IPS-20b (cell line): ENCODE data around the gene CEP164.
"Not testable (repeated sequence)": the region's sequence is repeated elsewhere in the genome, so short reads cannot be mapped to it uniquely, and the experiment has no call there.

Experiments
- H3K27ac ChIP-seq: one replicate; pipeline ENCODE4 v1.5.1; 2013; ENCODE audit warnings: low read length
- H3K27me3 ChIP-seq: 2 replicates; pipeline ENCODE4 v1.6.1; 2013; ENCODE audit warnings: mild to moderate bottlenecking, low read length, inconsistent platforms; ENCODE audit not compliant: insufficient read depth
- H3K36me3 ChIP-seq: 2 replicates; pipeline ENCODE4 v1.6.1; 2013; ENCODE audit warnings: low read depth, mild to moderate bottlenecking, inconsistent platforms, low read length, moderate library complexity; ENCODE audit not compliant: insufficient read depth
- H3K4me1 ChIP-seq: 2 replicates; pipeline ENCODE4 v1.6.1; 2013; ENCODE audit warnings: mild to moderate bottlenecking, control low read depth, inconsistent platforms, low read length, moderate library complexity; ENCODE audit not compliant: insufficient read depth
- H3K4me3 ChIP-seq: 2 replicates; pipeline ENCODE4 v1.5.1; 2013; ENCODE audit warnings: mild to moderate bottlenecking, low read length, inconsistent platforms
- H3K9ac ChIP-seq: 2 replicates; pipeline ENCODE4 v1.6.1; 2013; ENCODE audit warnings: low read depth, mild to moderate bottlenecking, inconsistent platforms, low read length, moderate library complexity
- H3K9me3 ChIP-seq: 2 replicates; pipeline ENCODE4 v1.6.1; 2013; ENCODE audit warnings: mild to moderate bottlenecking, low read depth, low read length, inconsistent platforms; ENCODE audit not compliant: insufficient read depth

Gene CEP164

GRCh38 chr11:117449111-117449693, 121.5 kb downstream of the CEP164 start:
- Histone ChIP-seq H3K27me3 (peaks cover 2% of the 10 kb centered on the region; the same call in 1 of the 2 replicates), H3K9ac (no peak overlapping the region), H3K27ac (no peak overlapping the region), H3K9me3 (no peaks in the 10 kb centered on the region; the same call in 1 of the 2 replicates), H3K36me3 (no peaks in the 10 kb centered on the region), H3K4me1 (no peaks in the 10 kb centered on the region), H3K4me3 (no peak overlapping the region)

DNA sequence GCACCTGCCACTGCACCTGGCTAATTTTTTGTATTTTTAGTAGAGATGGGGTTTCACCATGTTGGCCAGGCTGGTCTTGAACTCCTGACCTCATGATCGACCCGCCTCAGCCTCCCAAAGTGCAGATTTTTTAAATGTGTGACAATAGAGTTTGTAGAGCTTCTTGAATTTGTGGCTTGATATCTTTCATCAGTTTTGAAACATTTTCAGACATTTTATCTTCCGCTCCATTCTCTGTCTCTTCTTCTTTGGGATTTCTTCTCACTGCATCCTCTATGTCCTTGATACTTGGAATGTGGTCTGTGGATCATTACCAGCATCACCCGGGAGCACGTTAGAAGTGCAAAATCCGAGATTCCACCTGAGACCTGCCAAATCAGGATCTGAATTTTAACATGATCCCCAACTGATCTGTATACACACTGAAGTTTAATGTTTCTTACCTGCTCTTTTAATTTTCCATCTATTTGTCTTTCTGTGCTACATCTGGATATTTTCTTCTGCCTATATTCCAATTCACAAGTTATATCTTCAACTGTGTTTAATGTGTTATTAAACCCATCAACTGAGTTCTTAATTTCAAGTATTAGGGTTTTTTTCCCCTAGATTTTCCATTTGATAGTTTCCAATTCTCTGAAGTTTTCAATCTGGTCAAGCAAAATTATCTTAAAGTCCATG, 126.4 kb downstream of the CEP164 start:
- H3K4me1 ChIP-seq, result no peaks in the 10 kb centered on the region

DNA sequence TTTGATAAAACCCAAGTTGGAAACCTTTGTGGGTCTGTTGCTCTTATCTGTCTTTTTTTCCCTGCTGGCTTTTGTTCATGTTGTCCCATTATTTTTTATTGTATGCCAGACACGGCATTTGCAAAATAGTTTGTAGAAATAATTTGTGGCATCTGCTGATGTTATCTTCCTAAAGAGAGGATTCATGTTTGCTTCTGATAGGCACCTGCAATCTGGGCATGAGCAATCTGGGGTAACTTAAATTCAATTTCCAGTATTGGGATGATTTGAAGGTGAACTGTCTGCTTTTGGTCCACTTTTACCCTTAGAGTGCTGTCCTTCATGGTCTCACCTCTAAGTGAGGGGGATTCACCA, 126.9 kb downstream of the CEP164 start:
- H3K4me3 ChIP-seq, result no peak overlapping the region
- H3K4me1 ChIP-seq, result no peaks in the 10 kb centered on the region
- no peaks in the 10 kb centered on the region for H3K27me3 ChIP-seq
- H3K9me3 ChIP-seq, result no peaks in the 10 kb centered on the region; the same call in 1 of the 2 replicates
- no peak overlapping the region for H3K27ac ChIP-seq
- H3K36me3 ChIP-seq, result no peaks in the 10 kb centered on the region
- no peak overlapping the region for H3K9ac ChIP-seq

More for the DNA sequence above, 126.4 kb downstream of the CEP164 start:
- Histone ChIP-seq H3K27ac (no peak overlapping the region), H3K9ac (no peak overlapping the region), H3K36me3 (no peaks in the 10 kb centered on the region), H3K4me3 (no peak overlapping the region), H3K27me3 (no peaks in the 10 kb centered on the region), H3K9me3 (no peaks in the 10 kb centered on the region; the same call in 1 of the 2 replicates)

- H3K4me1 ChIP-seq, result no peaks in the 10 kb centered on the region
- H3K9ac ChIP-seq, result no peak overlapping the region
- no peaks in the 10 kb centered on the region for H3K27me3 ChIP-seq
- H3K36me3 ChIP-seq, result no peaks in the 10 kb centered on the region
- no peak overlapping the region for H3K4me3 ChIP-seq
- H3K27ac ChIP-seq, result no peak overlapping the region
- H3K9me3 ChIP-seq, result no peaks in the 10 kb centered on the region; the same call in 1 of the 2 replicates
Measured at GRCh38 chr11:117456027-117456720, 128.5 kb downstream of the CEP164 start.

GRCh38 chr11:117456721-117457029, 129.0 kb downstream of the CEP164 start:
- H3K9me3 ChIP-seq, H3K9ac ChIP-seq, H3K27me3 ChIP-seq, H3K27ac ChIP-seq, H3K4me1 ChIP-seq, H3K4me3 ChIP-seq, H3K36me3 ChIP-seq: not testable (repeated sequence)

- Histone ChIP-seq H3K27me3 (no peaks in the 10 kb centered on the region), H3K4me3 (no peak overlapping the region), H3K4me1 (no peaks in the 10 kb centered on the region), H3K9ac (no peak overlapping the region), H3K27ac (no peak overlapping the region), H3K9me3 (no peaks in the 10 kb centered on the region; the same call in 1 of the 2 replicates), H3K36me3 (no peaks in the 10 kb centered on the region)
Measured at GRCh38 chr11:117457031-117457785, 129.6 kb downstream of the CEP164 start.

DNA sequence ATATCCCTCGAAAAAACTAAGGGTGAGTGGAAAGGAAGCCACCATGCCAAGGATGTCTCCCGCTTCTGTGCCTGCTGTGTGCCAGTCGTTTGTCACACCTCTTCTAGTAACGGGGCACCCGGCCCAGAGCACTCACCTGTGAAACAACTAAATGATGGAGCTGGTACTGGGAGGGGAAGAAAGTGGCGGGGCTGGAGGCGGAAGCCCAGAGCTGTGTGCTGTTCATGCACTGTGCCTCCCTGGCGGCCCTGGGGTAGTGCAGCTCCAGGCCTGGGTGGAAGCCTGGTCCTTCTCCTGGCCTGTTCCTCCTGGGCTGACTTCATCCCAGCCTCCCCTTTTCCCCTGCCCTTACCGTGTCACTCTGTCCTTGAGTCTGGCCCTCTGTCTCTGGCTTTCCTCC, 130.2 kb downstream of the CEP164 start:
- Histone ChIP-seq H3K27ac (no peak overlapping the region), H3K36me3 (no peaks in the 10 kb centered on the region), H3K9ac (no peak overlapping the region), H3K9me3 (no peaks in the 10 kb centered on the region; the same call in 1 of the 2 replicates), H3K4me1 (no peaks in the 10 kb centered on the region), H3K4me3 (no peak overlapping the region), H3K27me3 (no peaks in the 10 kb centered on the region)

DNA sequence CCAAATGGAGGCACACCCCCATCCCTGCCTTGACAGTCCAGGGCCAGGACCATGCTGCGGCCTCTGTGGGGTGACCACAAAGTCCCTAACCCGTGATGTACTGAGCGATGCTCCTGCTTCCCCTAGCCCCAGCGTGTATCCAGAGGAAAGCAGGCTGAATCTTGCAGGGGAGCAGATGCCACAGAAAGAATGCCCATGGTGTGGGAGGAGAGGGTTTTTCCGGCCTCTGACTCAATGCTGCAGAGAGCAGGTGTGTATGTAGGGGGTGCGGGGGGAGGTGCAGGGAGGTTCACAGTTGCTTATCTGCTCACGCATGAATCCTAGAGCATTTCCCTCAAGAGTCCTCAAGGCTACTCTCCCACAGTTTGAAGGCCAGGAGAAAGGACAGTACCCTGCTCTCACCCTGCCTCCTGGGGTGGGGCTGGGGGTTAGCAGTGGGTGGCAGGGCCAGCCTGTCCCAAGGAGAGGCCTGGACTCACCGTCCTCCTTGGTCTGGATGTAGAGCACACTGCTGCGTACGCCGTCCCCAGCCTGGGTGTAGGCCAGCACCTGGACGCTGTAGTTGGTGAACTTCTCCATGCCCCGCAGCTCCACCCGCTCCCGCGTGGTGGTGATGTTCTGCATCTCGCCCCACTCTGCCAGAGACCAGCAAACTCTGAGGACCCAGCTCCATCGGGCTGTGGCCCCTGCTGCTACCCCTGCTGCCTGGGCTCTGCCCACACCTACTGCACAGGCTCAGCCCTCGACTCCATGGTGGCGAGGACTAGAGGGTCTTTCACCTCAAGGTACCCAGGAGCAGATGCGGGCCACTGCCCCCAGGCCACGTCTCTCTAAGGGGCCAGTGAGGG, 130.8 kb downstream of the CEP164 start:
- Histone ChIP-seq H3K9me3 (no peaks in the 10 kb centered on the region; the same call in 1 of the 2 replicates), H3K4me3 (no peak overlapping the region), H3K27ac (no peak overlapping the region), H3K27me3 (no peaks in the 10 kb centered on the region), H3K36me3 (no peaks in the 10 kb centered on the region), H3K4me1 (no peaks in the 10 kb centered on the region), H3K9ac (no peak overlapping the region)

GRCh38 chr11:117459123-117459978, 131.7 kb downstream of the CEP164 start:
- Histone ChIP-seq H3K4me3 (no peak overlapping the region), H3K9me3 (no peaks in the 10 kb centered on the region), H3K36me3 (no peaks in the 10 kb centered on the region), H3K9ac (no peak overlapping the region), H3K27ac (no peak overlapping the region), H3K4me1 (no peaks in the 10 kb centered on the region), H3K27me3 (no peaks in the 10 kb centered on the region)

GRCh38 chr11:117459979-117460300, 132.3 kb downstream of the CEP164 start:
- Histone ChIP-seq H3K27ac (no peak overlapping the region), H3K4me3 (no peak overlapping the region), H3K9ac (no peak overlapping the region), H3K4me1 (no peaks in the 10 kb centered on the region), H3K27me3 (no peaks in the 10 kb centered on the region), H3K9me3 (no peaks in the 10 kb centered on the region), H3K36me3 (no peaks in the 10 kb centered on the region)
